Fibroblast of lung (primary cell): Measurements from ENCODE around the gene PARP2. TPM values are rescaled to one million over a fixed set of nuclear protein-coding genes. Genes with fewer than 3 reads are reported as not detected.
A peak's percentile ranks its signal among the peaks of the same experiment; 100 is the strongest.
"Not testable (repeated sequence)": the region's sequence is repeated elsewhere in the genome, so short reads cannot be mapped to it uniquely, and the experiment has no call there.

Experiments used
- DNase-seq, 2 donors: peaks; one replicate each; pipeline versions ENCODE4 v3.0.0 to v3.0.0-alpha.2; 2010; ENCODE audit warnings: low read depth in 2 of 2
- H2AFZ ChIP-seq: 2 replicates; pipeline ENCODE4 v1.5.1; 2012; ENCODE audit warnings: low read length, control low read depth, inconsistent platforms
- H3K27ac ChIP-seq: 2 replicates; pipeline ENCODE4 v1.5.1; 2011; ENCODE audit warnings: low read length, control low read depth; ENCODE audit not compliant: insufficient read depth
- H3K27me3 ChIP-seq: 2 replicates; pipeline ENCODE4 v1.5.1; 2011; ENCODE audit warnings: mild to moderate bottlenecking, low read length; ENCODE audit not compliant: control insufficient read depth, insufficient read depth
- H3K36me3 ChIP-seq: 2 replicates; pipeline ENCODE4 v1.5.1; 2011; ENCODE audit warnings: low read length; ENCODE audit not compliant: control insufficient read depth, insufficient read depth
- H3K4me1 ChIP-seq: 2 replicates; pipeline ENCODE4 v1.5.1; 2011; ENCODE audit warnings: low read length; ENCODE audit not compliant: control insufficient read depth, insufficient read depth; ENCODE audit errors: extremely low read depth
- H3K4me2 ChIP-seq: 2 replicates; pipeline ENCODE4 v1.5.1; 2011; ENCODE audit warnings: low read length, control low read depth; ENCODE audit not compliant: insufficient read depth; ENCODE audit errors: extremely low read depth
- H3K4me3 ChIP-seq, 4 experiments: fragments of 200-600 bp in 1 of 4; sonication (generic) in 1 of 4; replicated peaks in 1 of 4; 2 replicates each; pipeline ENCODE4 v1.5.1; 2011 to 2016; ENCODE audit warnings: low read length in 4 of 4, low read depth in 3 of 4, mild to moderate bottlenecking in 3 of 4, control low read depth in 2 of 4, inconsistent platforms in 1 of 4, mixed read lengths in 1 of 4; ENCODE audit not compliant: insufficient read depth in 1 of 4; ENCODE audit errors: control extremely low read depth in 1 of 4
- H3K79me2 ChIP-seq: 2 replicates; pipeline ENCODE4 v1.5.1; 2012; ENCODE audit warnings: mild to moderate bottlenecking, low read length, inconsistent platforms; ENCODE audit not compliant: control insufficient read depth, insufficient read depth
- H3K9ac ChIP-seq: 2 replicates; pipeline ENCODE4 v1.5.1; 2011; ENCODE audit warnings: mild to moderate bottlenecking, low read length, control low read depth; ENCODE audit not compliant: insufficient read depth
- H3K9me3 ChIP-seq: 2 replicates; pipeline ENCODE4 v1.5.1; 2012; ENCODE audit warnings: low read depth, low read length; ENCODE audit not compliant: control insufficient read depth, insufficient read depth
- H4K20me1 ChIP-seq: 2 replicates; pipeline ENCODE4 v1.5.1; 2011; ENCODE audit warnings: low read length; ENCODE audit not compliant: control insufficient read depth, insufficient read depth; ENCODE audit errors: extremely low read depth
- EZH2 ChIP-seq: IDR thresholded peaks from 2 replicates; pipeline ENCODE4 v1.5.1; 2012; ENCODE audit warnings: low read length, control low read depth, mild to moderate bottlenecking; ENCODE audit errors: missing control alignments
- polyA plus RNA-seq, 2 donors: library from polyadenylated mRNA; depleted of rRNA in 1 of 2; stranded (reverse) in 1 of 2; unstranded in 1 of 2; fragments of >200 nt; gene quantifications; 2 replicates each; pipeline ENCODE4 v1.2.1, GENCODE V29; 2011 to 2012; ENCODE audit warnings: missing spikeins in 1 of 2
- total RNA-seq: library from RNA; depleted of rRNA; stranded (reverse); fragments of >200 nt; gene quantifications from 2 replicates; pipeline ENCODE4 v1.2.1, GENCODE V29; 2014
- TF ChIP-seq, protein P1 (sequence below), 2 donors: IDR thresholded peaks in 1 of 2; conservative IDR thresholded peaks in 1 of 2; 1 replicate in 1 of 2; 2 replicates in 1 of 2; pipeline ENCODE4 v1.5.1; 2011 to 2012; ENCODE audit warnings: low read length in 2 of 2, control low read depth in 1 of 2, inconsistent platforms in 1 of 2, low read depth in 1 of 2, mild to moderate bottlenecking in 1 of 2

The PARP2 gene
- total and polyA plus RNA-seq, 2 donors (not counting 1 experiment from before 2014, with no cell fraction given), result 6.6 to 16.9 TPM

DNA sequence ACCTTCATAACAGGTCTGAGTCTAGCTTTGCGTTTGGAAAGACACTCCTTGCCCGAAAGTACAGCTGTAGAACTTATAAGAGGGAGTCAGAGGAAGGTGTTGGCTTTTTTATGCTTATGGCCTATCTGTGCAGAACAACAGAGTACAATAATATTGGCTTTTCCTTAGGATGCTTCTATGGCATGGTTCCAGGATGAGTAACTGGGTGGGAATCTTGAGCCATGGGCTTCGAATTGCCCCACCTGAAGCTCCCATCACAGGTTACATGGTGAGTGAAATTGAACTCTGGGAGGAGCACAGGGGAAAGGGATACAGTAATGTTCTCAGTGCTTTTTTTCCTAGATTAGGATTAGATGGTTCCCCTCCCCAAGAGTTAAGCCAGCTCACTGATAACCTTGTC lies 13.0 kb downstream of the PARP2 start:
- H3K4me2 ChIP-seq, result no peak overlapping the region
- no peaks in the 10 kb centered on the region for H3K9me3 ChIP-seq
- TF ChIP-seq, protein P1, sequence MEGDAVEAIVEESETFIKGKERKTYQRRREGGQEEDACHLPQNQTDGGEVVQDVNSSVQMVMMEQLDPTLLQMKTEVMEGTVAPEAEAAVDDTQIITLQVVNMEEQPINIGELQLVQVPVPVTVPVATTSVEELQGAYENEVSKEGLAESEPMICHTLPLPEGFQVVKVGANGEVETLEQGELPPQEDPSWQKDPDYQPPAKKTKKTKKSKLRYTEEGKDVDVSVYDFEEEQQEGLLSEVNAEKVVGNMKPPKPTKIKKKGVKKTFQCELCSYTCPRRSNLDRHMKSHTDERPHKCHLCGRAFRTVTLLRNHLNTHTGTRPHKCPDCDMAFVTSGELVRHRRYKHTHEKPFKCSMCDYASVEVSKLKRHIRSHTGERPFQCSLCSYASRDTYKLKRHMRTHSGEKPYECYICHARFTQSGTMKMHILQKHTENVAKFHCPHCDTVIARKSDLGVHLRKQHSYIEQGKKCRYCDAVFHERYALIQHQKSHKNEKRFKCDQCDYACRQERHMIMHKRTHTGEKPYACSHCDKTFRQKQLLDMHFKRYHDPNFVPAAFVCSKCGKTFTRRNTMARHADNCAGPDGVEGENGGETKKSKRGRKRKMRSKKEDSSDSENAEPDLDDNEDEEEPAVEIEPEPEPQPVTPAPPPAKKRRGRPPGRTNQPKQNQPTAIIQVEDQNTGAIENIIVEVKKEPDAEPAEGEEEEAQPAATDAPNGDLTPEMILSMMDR (conservative IDR thresholded peaks at IDR 0.05 in 1 of 2, IDR thresholded peaks at IDR 0.05 in 1 of 2; ENCODE audit: low read depth in 1 of 2, low read length in 2 of 2), result no peak
- TF ChIP-seq EZH2, result no peak
- peak in 1 of 2 donors; percentile 13 for DNase-seq
- no peak overlapping the region for H3K9ac ChIP-seq
- H3K36me3 ChIP-seq, result peaks cover 7% of the 10 kb centered on the region
- H3K27me3 ChIP-seq, result no peaks in the 10 kb centered on the region
- H3K4me3 ChIP-seq, result no peak overlapping the region
- H3K27ac ChIP-seq, result no peak overlapping the region
- no peak overlapping the region for H2AFZ ChIP-seq
- no peaks in the 10 kb centered on the region for H3K4me1 ChIP-seq
- H3K79me2 ChIP-seq, result no peaks in the 10 kb centered on the region
- H4K20me1 ChIP-seq, result no peaks in the 10 kb centered on the region

DNA sequence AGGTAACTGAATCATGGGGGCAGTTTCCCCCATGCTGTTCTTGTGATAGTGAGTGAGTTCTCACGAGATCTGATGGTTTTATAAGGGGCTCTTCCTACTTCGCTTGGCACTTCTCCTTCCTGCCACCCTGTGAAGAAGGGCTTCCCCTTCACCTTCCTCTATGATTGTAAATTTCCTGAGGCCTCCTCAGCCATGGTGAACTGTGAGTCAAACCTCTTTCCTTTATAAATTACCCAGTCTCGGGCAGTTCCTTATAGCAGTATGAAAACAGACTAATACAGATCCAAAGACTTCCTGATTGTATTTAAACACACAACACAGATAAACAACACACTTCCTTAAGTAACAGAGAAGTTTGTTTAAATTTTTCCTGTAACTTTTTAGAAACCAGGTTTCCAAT lies 15.0 kb downstream of the PARP2 start:
- not testable (repeated sequence) for H3K4me3 ChIP-seq, H3K36me3 ChIP-seq, H3K27ac ChIP-seq, H2AFZ ChIP-seq, H3K79me2 ChIP-seq, H3K4me2 ChIP-seq, H3K27me3 ChIP-seq, H3K9ac ChIP-seq, DNase-seq, H3K9me3 ChIP-seq, H3K4me1 ChIP-seq, H4K20me1 ChIP-seq

GRCh38 chr14:20365928-20366327 lies 22.5 kb downstream of the PARP2 start:
- H3K79me2 ChIP-seq, result no peaks in the 10 kb centered on the region
- H2AFZ ChIP-seq, result no peak overlapping the region
- no peak for DNase-seq
- H3K4me1 ChIP-seq, result no peaks in the 10 kb centered on the region
- H3K36me3 ChIP-seq, result peaks cover 7% of the 10 kb centered on the region
- H3K9me3 ChIP-seq, result no peaks in the 10 kb centered on the region
- H4K20me1 ChIP-seq, result no peaks in the 10 kb centered on the region
- H3K27me3 ChIP-seq, result no peaks in the 10 kb centered on the region
- no peak overlapping the region for H3K4me2 ChIP-seq
- H3K9ac ChIP-seq, result no peak overlapping the region
- TF ChIP-seq EZH2, result no peak
- TF ChIP-seq, protein P1 (conservative IDR thresholded peaks at IDR 0.05 in 1 of 2, IDR thresholded peaks at IDR 0.05 in 1 of 2; ENCODE audit: low read depth in 1 of 2, low read length in 2 of 2), result no peak
- no peak overlapping the region for H3K27ac ChIP-seq
- H3K4me3 ChIP-seq, result no peak overlapping the region
